Measurements from ENCODE around the gene OCRL.

The OCRL gene

GRCh38 chrX:129540068-129540653 is at the start of gene OCRL:
Gene OCRL, plus strand, starts transcription at chrX:129540259. Its CDS starts 181 bp downstream, at chrX:129540440.
- H3K4me1 ChIP-seq (ENCODE audit: insufficient read depth, low read length, poor library complexity, severe bottlenecking): peaks cover 9% of the 10 kb centered on the region
- peak within 1 kb of the TSS; percentile 73 for H3K9ac ChIP-seq (ENCODE audit: low read depth, low read length, poor library complexity, severe bottlenecking)
- peak within 1 kb of the TSS; percentile 84 for H3K4me2 ChIP-seq (ENCODE audit: low read depth, low read length, poor library complexity, severe bottlenecking)
- H2AFZ ChIP-seq (ENCODE audit: low read length): peak within 1 kb of the TSS; percentile 73; the same call in 1 of the 2 replicates
- no peaks in the 10 kb centered on the region for H3K27me3 ChIP-seq (ENCODE audit: insufficient read depth, low read length, poor library complexity, severe bottlenecking)
- H3K79me2 ChIP-seq (ENCODE audit: insufficient read depth, low read length): peaks cover 12% of the 10 kb centered on the region; the same call in 1 of the 2 replicates
- H3K9me3 ChIP-seq (ENCODE audit: insufficient read depth, low read depth, low read length): no peaks in the 10 kb centered on the region
- no peaks in the 10 kb centered on the region for H3F3A ChIP-seq (ENCODE audit: low read depth)
- TF ChIP-seq EZH2phosphoT487 (IDR thresholded peaks at IDR 0.05; ENCODE audit: borderline replicate concordance): no peak
- TF ChIP-seq, protein P1, sequence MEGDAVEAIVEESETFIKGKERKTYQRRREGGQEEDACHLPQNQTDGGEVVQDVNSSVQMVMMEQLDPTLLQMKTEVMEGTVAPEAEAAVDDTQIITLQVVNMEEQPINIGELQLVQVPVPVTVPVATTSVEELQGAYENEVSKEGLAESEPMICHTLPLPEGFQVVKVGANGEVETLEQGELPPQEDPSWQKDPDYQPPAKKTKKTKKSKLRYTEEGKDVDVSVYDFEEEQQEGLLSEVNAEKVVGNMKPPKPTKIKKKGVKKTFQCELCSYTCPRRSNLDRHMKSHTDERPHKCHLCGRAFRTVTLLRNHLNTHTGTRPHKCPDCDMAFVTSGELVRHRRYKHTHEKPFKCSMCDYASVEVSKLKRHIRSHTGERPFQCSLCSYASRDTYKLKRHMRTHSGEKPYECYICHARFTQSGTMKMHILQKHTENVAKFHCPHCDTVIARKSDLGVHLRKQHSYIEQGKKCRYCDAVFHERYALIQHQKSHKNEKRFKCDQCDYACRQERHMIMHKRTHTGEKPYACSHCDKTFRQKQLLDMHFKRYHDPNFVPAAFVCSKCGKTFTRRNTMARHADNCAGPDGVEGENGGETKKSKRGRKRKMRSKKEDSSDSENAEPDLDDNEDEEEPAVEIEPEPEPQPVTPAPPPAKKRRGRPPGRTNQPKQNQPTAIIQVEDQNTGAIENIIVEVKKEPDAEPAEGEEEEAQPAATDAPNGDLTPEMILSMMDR (conservative IDR thresholded peaks at IDR 0.05; ENCODE audit: low read length): peak; percentile 52
- no peaks in the 10 kb centered on the region for H3K36me3 ChIP-seq (ENCODE audit: insufficient read depth, low read length)
- peak within 1 kb of the TSS; percentile 84 for H3K4me3 ChIP-seq (ENCODE audit: low read length, poor library complexity, severe bottlenecking)
- H3K9me2 ChIP-seq (replicated peaks; ENCODE audit: low read depth, low read length): no peaks in the 10 kb centered on the region
- H4K20me1 ChIP-seq (ENCODE audit: insufficient read depth, low read length, poor library complexity, severe bottlenecking): no peaks in the 10 kb centered on the region

DNA sequence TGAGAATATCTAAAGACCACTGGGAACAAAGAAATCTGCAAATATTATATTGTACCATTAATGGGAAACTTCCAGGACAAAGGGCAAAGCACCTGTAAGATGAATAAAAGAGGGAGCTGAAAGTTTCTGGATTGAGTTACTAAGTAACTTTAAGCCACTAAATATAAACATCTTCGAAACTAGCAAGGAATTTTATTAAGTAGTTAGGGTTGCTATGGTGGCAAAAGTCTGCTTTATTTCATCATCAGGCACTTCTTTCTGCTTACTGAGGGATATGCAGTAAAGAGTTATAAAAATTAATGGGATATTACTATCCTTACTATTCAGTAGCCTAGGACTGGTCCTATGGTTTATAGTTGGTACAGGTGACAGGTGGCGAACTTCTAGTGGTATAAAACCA is 49.7 kb upstream of the OCRL start:
- Histone ChIP-seq H3K27me3 (ENCODE audit: insufficient read depth, low read length, poor library complexity, severe bottlenecking) (no peaks in the 10 kb centered on the region), H4K20me1 (ENCODE audit: insufficient read depth, low read length, poor library complexity, severe bottlenecking) (no peaks in the 10 kb centered on the region), H3K9me2 (replicated peaks; ENCODE audit: low read depth, low read length) (no peaks in the 10 kb centered on the region), H3K79me2 (ENCODE audit: insufficient read depth, low read length) (no peaks in the 10 kb centered on the region), H3K4me3 (ENCODE audit: low read length, poor library complexity, severe bottlenecking) (no peak overlapping the region), H3K9me3 (ENCODE audit: insufficient read depth, low read depth, low read length) (no peaks in the 10 kb centered on the region), H3F3A (ENCODE audit: low read depth) (no peaks in the 10 kb centered on the region), H3K4me2 (ENCODE audit: low read depth, low read length, poor library complexity, severe bottlenecking) (no peak overlapping the region), H3K9ac (ENCODE audit: low read depth, low read length, poor library complexity, severe bottlenecking) (no peak overlapping the region), H3K4me1 (ENCODE audit: insufficient read depth, low read length, poor library complexity, severe bottlenecking) (no peaks in the 10 kb centered on the region), H2AFZ (ENCODE audit: low read length) (no peak overlapping the region), H3K36me3 (ENCODE audit: insufficient read depth, low read length) (no peaks in the 10 kb centered on the region)
- TF ChIP-seq, protein P1 (conservative IDR thresholded peaks at IDR 0.05; ENCODE audit: low read length): no peak
- no peak for TF ChIP-seq EZH2phosphoT487 (IDR thresholded peaks at IDR 0.05; ENCODE audit: borderline replicate concordance)

DNA sequence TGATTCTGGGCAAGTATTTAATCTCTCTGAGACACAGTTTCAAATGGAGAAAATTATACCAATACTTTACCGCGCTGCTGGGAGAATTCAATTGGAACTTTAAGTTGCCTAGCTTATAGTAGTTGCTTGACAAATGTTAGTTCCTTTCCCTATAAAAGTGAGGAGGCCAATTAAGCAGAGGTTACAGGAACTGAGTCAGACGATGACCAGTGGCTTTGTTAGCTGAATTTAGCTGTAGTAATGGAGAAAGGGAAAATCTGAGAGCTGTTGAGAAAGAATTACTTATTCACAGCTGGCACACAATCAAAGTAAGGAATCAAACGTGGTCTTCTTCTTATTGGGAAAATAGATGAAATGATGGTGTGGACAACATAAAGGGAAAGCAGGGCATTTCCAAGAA is 46.4 kb upstream of the OCRL start:
- TF ChIP-seq EZH2phosphoT487 (IDR thresholded peaks at IDR 0.05; ENCODE audit: borderline replicate concordance): no peak
- TF ChIP-seq, protein P1 (conservative IDR thresholded peaks at IDR 0.05; ENCODE audit: low read length): no peak
- no peak overlapping the region for H3K4me3 ChIP-seq (ENCODE audit: low read length, poor library complexity, severe bottlenecking)
- H3K4me1 ChIP-seq (ENCODE audit: insufficient read depth, low read length, poor library complexity, severe bottlenecking): no peaks in the 10 kb centered on the region
- H3K9me3 ChIP-seq (ENCODE audit: insufficient read depth, low read depth, low read length): no peaks in the 10 kb centered on the region
- no peaks in the 10 kb centered on the region for H3F3A ChIP-seq (ENCODE audit: low read depth)
- H3K36me3 ChIP-seq (ENCODE audit: insufficient read depth, low read length): no peaks in the 10 kb centered on the region
- H3K79me2 ChIP-seq (ENCODE audit: insufficient read depth, low read length): no peaks in the 10 kb centered on the region
- H4K20me1 ChIP-seq (ENCODE audit: insufficient read depth, low read length, poor library complexity, severe bottlenecking): no peaks in the 10 kb centered on the region
- H3K9me2 ChIP-seq (replicated peaks; ENCODE audit: low read depth, low read length): no peaks in the 10 kb centered on the region
- no peaks in the 10 kb centered on the region for H3K27me3 ChIP-seq (ENCODE audit: insufficient read depth, low read length, poor library complexity, severe bottlenecking)
- H2AFZ ChIP-seq (ENCODE audit: low read length): no peak overlapping the region
- H3K4me2 ChIP-seq (ENCODE audit: low read depth, low read length, poor library complexity, severe bottlenecking): no peak overlapping the region
- H3K9ac ChIP-seq (ENCODE audit: low read depth, low read length, poor library complexity, severe bottlenecking): no peak overlapping the region

All from Loucy (cell line).